A549 (cell line): Measurements from ENCODE around the gene S100A7.

Experiments
- EP300 ChIP-seq, 2 experiments: fragments of >200 bp; sonication (Bioruptor Twin); formaldehyde crosslinking; IDR thresholded peaks; 2 replicates in 1 of 2; 3 replicates in 1 of 2; pipeline ENCODE4 v1.6.1; 2016 to 2017
- HOXA7 ChIP-seq: fragments of 250-450 bp; sonication (Bioruptor Pico); IDR thresholded peaks from 2 replicates; pipeline ENCODE4 v1.5.0; 2020; ENCODE audit warnings: mild to moderate bottlenecking, moderate library complexity
- KDM5A ChIP-seq: fragments of 200-600 bp; sonication (generic); IDR thresholded peaks from 2 replicates; pipeline ENCODE4 v1.6.1; 2016; ENCODE audit warnings: antibody characterized with exemption, mild to moderate bottlenecking
- POLR2A ChIP-seq: IDR thresholded peaks from 2 replicates; pipeline ENCODE4 v1.6.1; 2012; ENCODE audit warnings: mild to moderate bottlenecking, low read length

GRCh38 chr1:153495536-153495935 lies 35.1 kb upstream of the S100A7 start:
- TF ChIP-seq EP300 (IDR thresholded peaks at IDR 0.05) (no peak), KDM5A (no peak), POLR2A (no peak), HOXA7 (CRISPR knock-in tag) (no peak)
